ENCODE results near the gene STYX.

Gene STYX

DNA sequence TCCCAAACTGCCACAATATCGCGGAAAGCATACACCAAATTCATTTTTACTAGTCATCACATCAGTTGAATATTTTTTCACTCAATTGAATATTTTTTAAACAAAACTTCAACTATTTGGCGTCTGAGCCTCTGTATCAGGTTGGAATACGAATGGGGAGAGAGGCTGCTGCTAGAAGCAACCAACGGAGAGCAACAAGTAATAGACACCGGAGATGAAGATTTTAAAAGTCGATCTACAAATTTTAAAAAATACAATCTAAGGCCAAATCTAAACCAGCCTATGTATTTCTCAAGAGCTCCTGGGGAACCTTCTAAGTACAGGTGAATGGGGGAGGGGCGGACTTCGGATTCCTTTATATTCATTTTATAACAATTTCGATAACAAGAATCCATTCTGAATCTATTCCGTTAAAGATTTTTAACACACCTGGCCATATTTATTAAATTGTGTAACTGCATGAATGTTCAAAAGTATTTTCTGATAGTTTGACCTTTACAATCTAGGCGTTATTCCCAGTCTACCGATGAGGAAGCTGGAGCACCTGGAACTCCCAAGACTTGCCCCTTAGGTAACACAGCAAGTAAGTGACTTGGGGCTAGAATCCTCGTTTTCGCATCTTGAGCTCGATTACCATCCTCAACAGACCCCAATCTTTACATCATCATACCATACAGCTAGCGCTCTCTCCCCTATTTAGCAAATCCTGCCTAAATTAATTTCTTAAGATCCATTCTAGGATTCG lies 60.2 kb downstream of the STYX start:
- no peak for DNase-seq (ENCODE audit: low read depth)

GRCh38 chr14:52790756-52791222 lies 60.8 kb downstream of the STYX start:
- no peak for DNase-seq (ENCODE audit: low read depth)

DNA sequence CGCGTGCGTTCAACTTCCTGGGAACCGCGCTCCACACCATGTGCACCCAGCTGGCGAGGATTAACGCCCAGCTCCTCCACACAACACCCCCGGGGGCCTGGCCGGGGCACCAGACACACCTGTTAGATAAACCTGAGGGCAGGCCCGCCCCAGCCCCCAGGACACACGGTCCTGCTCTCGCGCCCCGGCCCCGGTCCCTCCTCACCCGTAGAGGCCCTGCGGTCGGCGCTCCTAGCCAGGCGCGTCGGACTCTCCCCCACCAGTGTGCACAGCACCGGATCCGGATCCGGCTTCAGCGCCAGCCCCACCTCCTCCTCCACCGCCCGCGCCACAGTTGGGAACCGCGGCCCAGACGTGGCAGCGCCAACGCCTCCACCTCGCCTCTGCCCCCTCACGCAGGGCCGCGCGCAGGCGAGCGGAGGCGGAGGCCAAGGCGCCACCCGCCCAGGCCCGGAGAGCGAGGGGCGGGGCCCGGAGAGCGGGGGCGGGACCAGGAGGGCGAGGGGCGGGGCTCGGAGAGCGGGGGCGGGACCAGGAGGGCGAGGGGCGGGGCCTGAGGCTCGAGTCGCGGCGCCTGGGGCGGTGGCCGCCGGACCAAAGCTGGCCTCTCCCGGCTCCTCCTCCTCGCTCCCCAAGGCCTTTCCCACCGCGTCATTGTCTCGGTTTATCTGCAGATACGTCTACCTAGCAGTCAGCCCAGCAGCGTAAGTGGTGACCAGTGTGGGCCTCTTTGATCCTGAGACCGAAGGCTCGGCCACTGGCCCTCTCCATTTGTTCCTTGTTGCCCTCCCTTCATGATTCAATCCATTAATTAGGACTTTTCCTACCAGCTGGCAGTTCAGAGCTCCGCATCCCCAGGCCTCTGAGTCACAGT lies 61.5 kb downstream of the STYX start, which contains the start of gene GNPNAT1:
GNPNAT1 (minus strand) TSS at position 385 of the 874 bp plus-strand sequence. CDS start 6,957 bp downstream, outside the sequence.
- DNase-seq (ENCODE audit: low read depth), result peak; percentile 56

GRCh38 chr14:52792097-52792415 lies 62.1 kb downstream of the STYX start:
- no peak for DNase-seq (ENCODE audit: low read depth)

- no peak for DNase-seq (ENCODE audit: low read depth)
Measured at GRCh38 chr14:52793061-52793460, 63.1 kb downstream of the STYX start.

DNA sequence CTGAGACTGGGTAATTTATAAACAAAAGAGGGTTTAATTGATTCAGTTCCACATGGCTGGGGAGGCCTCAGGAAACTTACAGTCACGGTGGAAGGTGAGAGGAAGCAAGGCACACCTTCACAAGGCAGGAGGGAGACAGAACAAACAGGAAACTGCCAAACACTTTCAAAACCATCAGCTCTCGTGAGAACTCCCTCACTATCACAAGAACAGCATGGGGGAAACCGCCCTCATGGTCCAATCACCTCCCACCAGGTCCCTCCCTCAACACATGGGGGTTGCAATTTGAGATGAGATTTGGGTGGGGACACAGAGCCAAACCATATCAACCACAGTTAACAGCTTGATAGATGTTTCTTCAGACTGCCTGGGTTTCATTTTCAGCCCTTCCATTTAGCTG lies 67.7 kb downstream of the STYX start:
- no peak for DNase-seq (ENCODE audit: low read depth)

DNA sequence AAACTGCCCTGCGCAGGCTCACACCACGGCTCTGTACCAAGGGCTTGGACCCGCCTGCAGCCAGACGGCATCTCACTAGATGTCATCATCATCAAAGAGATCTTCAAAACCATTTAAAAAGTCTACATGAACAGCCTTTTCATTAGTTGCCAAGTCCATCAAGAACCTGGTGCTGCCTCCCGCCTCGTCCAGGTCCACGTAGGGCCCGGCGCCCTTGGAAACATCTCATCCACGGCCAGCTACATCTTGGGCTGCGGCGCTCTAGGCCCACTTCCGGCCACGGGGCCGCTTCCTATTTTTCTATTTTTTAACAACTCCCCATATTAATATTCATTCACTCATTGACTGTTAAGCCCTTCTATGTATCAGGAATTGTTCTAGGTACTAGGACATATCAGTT lies 68.9 kb downstream of the STYX start:
- DNase-seq (ENCODE audit: low read depth), result no peak

- DNase-seq (ENCODE audit: low read depth), result no peak
Measured at GRCh38 chr14:52801014-52801712, 71.2 kb downstream of the STYX start.

GRCh38 chr14:52802597-52802996 lies 72.6 kb downstream of the STYX start:
- no peak for DNase-seq (ENCODE audit: low read depth)

DNA sequence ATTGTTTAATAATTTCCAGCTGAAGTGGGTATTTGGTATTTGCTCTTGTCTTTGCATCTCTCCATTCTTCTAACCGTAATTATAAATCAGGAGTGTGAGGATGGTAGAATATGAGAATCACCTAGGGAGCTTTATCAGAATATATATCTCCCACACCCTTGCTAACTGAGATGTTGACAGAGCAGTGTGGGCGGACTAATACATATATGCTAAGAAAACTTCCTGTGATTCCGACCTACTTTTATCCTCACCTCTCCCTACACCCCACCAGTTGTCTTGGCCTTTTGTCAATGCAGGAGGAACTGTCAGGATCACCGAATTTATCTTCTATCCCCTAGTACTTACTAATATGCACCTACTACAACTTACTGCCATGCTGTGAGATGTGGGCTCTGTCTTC lies 76.1 kb downstream of the STYX start:
- DNase-seq (ENCODE audit: low read depth), result no peak

- no peak for DNase-seq (ENCODE audit: low read depth)
Measured at GRCh38 chr14:52808101-52808500, 78.1 kb downstream of the STYX start.

DNA sequence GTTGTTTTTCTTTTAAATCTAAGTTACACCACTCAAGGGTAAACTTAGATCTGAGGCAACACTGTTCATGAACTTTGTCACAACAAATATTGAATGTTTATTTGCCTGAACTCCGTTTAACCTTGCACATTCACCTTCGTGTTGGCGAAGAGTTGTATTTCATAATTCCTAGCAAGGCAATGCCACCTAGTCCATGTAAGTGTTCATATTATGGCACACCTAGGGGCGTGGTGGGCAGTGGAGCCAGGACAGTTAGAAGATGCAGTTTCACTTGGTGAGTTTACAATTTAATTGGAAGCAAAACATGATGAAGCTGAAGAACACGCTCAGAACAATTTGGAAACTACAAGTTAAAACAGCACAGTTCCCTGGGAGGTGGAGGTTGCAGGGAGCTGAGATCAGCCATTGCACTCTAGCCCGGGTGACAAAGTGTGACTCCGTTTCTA lies 91.9 kb downstream of the STYX start:
- DNase-seq (ENCODE audit: low read depth), result no peak

GRCh38 chr14:52824462-52824861 lies 94.5 kb downstream of the STYX start:
- DNase-seq (ENCODE audit: low read depth), result no peak

Data from stimulated activated CD8-positive, alpha-beta memory T cell treated with anti-CD3 and anti-CD28 coated beads, Interleukin-7, amount 100 ng/mL, for 24 hours (primary cell).